HG03558 (cell line): ENCODE results near the gene OFD1.

Experiments
- ATAC-seq: cut with Tn5 transposase; IDR thresholded peaks from one replicate; pipeline ENCODE4 v1.9.1; 2021; ENCODE audit warnings: moderate number of reproducible peaks; ENCODE audit not compliant: unreplicated experiment; ENCODE audit errors: extremely low read depth

Gene OFD1, protein sequence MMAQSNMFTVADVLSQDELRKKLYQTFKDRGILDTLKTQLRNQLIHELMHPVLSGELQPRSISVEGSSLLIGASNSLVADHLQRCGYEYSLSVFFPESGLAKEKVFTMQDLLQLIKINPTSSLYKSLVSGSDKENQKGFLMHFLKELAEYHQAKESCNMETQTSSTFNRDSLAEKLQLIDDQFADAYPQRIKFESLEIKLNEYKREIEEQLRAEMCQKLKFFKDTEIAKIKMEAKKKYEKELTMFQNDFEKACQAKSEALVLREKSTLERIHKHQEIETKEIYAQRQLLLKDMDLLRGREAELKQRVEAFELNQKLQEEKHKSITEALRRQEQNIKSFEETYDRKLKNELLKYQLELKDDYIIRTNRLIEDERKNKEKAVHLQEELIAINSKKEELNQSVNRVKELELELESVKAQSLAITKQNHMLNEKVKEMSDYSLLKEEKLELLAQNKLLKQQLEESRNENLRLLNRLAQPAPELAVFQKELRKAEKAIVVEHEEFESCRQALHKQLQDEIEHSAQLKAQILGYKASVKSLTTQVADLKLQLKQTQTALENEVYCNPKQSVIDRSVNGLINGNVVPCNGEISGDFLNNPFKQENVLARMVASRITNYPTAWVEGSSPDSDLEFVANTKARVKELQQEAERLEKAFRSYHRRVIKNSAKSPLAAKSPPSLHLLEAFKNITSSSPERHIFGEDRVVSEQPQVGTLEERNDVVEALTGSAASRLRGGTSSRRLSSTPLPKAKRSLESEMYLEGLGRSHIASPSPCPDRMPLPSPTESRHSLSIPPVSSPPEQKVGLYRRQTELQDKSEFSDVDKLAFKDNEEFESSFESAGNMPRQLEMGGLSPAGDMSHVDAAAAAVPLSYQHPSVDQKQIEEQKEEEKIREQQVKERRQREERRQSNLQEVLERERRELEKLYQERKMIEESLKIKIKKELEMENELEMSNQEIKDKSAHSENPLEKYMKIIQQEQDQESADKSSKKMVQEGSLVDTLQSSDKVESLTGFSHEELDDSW

GRCh38 chrX:13734278-13735172 is at the start of gene OFD1, which contains the start of gene TRAPPC2:
OFD1 (plus strand) TSS chrX:13734748; CDS start chrX:13735072, 324 bp downstream.
TRAPPC2 (minus strand) TSS chrX:13734620; CDS start chrX:13719963, 14,657 bp downstream.
- peak; percentile 85 for ATAC-seq

DNA sequence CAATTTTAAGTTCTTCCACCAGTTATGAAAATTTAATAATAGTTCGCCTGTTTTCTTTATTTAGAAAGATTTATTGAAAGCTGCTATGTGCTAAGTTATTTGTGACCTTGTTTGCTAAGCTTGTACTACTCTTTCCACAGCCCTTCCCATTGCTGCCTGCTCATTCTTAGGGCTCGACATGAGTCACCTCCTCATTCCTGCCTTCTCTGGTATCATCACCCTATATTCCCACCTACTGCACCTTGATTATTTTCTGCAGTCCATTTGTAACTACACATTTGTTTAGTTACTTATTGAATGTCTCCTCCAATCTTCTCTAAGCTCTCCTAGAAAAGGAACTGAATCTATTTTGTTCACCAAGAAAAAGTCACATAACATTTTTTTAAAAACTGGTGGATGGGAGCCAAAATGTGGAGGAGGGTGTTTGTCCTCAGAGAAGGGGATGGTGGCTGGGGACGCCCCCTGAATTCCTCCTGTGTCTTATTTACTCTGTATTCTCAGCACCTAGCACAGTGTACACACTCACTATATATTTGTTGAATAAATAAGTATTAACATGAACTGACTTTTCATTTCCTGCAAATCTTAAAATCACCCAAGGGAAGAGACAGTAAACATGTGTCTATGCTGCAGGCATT is 49.3 kb upstream of the OFD1 start:
- ATAC-seq, result no peak

DNA sequence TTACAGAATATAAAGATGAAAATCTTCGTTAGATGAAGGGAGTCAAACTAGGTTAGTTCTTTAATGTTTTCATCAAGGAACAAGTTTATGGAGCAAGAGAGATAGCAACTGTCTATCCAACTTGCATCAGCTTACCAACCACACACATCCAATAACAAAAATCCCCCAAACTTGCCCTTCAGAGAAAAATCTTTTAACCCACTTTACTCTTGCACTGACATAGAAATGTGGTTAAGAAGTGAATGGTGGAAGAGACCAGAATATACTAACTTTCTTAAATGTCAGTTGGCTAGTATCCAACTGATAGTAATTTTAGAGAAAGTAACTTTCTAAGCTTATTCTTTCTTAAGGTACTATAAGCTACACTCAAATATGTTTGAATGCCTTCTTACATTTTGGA is 47.3 kb upstream of the OFD1 start:
- ATAC-seq, result no peak

DNA sequence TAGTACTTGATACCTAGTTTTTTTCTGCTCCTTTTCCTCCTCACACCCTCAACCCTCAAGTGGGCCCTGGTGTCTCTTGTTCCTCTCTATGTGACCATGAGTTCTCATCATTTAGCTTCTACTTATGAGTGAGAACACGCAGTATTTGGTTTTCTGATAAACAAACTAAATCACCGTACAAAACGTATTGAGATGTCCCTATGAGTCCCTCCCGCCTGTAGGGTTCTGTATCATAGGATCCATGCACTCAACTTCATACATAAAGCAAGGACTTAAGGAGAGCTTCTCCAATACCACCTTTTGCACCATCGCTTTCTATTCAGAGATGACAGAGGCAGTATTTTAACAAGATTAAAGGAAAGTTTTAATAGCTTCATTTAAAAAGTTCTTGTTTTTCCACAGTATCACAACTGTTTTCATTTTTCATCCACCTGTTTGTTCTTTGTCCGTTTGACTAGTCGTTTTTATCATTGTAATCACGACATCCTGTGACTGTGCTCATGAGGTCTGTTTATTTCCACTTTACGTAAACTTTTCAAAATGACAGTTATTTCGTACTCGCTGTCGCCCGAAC is 46.1 kb upstream of the OFD1 start:
- ATAC-seq, result no peak

- ATAC-seq, result peak; percentile 36
These were observed 45.4 kb upstream of the OFD1 start, which contains the start of gene RAB9A for GRCh38 chrX:13688958-13689740. RAB9A (plus strand) TSS chrX:13689128; CDS start chrX:13708747, 19,619 bp downstream.

DNA sequence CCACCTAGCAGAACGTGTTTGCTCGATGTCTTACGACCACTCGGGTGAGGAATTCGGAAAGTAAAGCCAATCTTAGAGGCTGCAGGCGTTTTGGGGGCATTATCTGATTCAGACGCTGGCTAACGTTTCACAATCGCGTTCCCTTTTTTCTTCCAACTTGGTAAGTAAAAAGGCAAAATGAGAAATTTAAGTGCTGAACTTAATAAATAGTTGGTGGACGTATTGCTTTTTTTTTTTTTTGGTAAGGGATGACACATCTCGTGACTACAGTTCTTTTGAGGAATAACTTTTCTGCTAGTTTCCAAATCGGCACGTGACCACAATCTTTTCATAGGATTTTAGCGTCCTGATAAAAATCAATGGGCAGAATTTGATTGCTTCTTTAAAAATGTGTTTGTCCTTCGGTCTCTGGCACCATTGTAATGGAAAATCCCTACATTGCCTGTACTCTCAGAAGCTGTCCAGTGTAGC is 44.8 kb upstream of the OFD1 start:
- no peak for ATAC-seq

DNA sequence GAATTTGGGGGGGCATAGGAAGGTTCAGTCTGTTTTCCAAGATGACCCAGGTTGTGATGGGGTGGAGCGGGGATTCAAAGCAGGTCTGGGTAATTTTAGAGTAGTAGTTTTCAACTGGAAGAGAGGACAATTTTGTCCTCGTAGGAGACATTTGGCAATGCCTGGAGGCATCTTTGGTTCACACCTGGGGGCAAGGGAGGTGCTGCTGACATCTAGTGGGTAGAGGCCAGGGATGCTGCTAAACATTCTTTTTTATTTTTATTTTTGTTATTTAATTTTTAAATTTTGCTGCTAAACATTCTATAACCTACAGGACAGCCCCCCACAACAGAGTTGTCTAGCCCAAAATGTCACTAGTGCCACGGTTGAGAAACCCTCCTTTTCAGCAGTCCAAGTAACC is 43.7 kb upstream of the OFD1 start:
- no peak for ATAC-seq

DNA sequence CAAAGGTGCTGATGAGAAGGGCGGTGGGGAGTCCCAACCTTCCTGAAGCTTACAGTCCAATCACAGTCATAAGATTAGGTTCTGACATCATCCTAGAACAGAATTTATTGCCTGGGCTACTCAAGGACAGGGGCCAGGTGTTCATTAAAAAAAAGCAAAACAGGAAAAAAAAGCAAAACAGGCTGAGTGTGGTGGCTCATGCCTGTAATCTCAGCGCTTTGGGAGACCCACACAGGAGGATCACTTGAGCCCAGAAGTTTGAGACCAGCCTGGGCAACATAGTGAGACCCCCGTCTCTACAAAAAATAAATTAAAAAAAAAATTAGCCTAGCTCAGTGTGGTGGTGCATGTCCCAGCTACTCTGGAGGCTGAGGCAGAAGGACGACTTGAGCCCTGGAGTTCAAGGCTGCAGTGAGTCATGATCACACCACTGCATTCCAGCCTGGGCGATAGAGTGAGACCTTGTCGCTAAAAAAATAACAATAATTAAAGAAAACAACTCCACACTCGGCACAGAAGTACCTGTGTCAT is 42.6 kb upstream of the OFD1 start:
- ATAC-seq, result no peak

- no peak for ATAC-seq
These were observed 41.7 kb upstream of the OFD1 start for GRCh38 chrX:13692771-13693231.

DNA sequence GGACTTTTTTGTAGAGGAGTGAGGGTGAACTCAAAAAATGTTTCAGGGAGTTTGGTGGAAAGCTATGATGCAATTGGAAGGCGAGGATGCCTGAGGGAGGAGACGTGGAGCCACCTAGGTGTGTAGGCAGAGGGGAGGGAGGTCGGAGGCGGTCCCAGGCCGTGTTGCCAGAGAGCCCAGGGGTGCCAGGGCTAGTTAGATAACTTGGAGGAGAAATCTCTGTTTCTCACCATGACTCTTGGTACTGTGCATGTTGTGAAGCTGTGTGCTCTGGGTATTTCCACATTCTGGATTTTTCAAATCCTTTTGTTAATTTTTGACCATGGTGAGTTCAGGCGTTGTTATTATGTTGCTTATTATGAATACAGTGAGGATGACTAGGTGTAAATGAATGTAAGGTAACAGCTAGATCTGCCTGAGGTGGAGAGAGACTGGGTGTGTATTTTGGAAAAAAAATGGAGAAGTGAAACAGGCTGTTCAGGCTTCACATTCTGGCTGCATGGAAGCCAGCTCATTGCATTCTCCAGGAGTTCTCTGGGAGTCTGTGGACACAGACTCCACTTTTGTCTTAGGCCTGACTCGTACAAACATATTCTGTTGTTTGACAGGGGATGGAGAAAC is 41.1 kb upstream of the OFD1 start:
- no peak for ATAC-seq

DNA sequence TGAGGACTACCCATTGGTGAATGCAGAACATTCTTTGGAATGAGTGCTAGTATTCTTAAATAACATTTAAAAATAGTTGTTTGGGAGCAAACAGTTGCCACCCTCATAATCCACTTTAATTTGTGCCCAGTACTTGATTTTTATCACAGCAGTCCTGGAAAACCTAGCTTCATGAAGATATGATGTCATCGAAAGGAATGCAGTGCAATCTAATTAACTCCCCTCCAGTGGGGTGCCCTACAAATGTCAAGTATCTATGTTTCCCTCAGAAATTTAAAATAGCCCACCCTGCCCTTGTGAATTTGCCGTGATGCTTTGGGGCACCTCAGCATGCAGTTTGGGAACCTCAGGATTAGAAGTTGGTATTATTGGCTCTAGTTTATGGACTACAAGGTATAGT is 40.2 kb upstream of the OFD1 start:
- no peak for ATAC-seq

DNA sequence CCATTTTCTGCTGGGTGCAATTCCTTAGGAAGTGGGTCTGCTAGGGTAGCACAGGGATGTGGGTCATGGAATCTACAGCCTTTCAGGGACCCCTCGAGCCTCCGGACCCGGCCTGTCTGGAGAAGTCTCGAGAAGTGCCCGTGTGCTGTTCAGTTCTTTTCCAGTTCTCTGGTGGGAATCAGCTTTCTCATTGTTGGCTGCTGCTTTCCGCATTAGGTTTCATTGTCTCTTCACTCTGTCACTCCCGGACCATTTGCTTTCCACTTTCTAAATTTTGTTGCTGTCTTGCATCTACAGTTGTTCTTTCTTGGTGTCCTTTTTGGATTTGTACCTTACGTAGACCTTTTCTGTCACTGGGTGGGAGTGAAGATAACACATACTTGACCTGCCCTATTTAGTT is 39.6 kb upstream of the OFD1 start:
- no peak for ATAC-seq

DNA sequence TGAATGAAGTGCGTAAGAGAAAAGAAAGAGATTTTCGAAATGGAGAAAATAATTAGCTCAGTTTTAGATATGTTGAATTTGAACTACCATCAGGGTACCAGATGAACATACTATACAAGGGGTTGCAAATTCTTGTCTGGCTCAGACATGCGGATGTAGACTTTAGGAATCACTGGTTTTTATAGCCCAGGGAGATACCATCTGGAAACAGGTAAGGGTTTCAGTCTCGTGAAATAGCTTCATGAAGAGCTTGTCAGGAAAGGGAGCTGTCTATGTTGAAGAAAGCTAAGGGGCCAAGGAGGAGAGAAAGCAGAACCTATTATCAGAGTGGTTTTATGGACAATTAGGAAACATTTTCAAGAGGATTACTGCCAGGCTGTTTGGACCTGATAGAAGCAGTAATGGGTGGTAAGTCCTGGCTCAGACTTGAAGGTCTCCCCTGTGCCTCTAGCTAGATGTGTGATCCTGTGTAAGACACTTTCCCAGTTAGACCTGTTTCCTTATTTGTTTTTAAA is 38.9 kb upstream of the OFD1 start:
- ATAC-seq, result no peak

- no peak for ATAC-seq
These were observed 37.1 kb upstream of the OFD1 start for GRCh38 chrX:13697455-13697854.

DNA sequence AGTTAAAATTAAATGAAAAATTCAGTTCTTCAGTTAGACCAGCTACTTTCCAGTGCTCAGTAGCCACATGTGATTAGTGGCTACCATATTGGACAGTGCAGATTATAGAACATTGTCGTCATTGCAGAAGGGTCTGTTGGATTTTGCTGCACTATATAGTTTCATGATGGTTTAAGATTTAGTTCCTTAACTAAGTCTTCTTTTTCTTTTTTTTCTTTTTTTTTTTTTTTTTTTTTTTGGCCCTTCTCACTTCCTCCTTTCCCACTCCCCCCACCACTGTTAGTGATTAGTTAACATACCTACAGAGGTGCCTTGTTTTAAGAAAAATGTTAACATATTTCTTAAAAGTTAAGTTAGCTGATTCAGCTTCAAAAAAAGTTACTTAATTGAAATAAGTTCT is 36.6 kb upstream of the OFD1 start:
- no peak for ATAC-seq

DNA sequence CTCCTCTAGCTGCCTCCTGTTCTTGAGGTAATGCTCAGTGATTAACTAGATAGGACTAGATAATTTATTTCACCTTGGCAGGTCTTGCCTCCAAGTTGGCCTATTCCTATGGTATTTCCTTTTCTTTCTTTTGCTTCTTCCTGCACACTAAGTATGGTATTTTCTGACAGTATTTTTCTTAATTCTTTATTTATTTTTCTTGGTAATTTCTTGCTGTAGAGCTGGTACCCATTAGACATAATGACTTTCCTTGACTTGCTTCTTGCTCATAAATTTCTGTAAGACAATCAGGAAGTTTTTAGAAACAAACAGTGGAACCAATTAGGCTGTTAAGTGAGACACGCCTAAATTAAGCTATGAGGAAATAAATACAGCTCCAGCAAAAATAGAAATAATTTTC is 36.1 kb upstream of the OFD1 start:
- ATAC-seq, result no peak

DNA sequence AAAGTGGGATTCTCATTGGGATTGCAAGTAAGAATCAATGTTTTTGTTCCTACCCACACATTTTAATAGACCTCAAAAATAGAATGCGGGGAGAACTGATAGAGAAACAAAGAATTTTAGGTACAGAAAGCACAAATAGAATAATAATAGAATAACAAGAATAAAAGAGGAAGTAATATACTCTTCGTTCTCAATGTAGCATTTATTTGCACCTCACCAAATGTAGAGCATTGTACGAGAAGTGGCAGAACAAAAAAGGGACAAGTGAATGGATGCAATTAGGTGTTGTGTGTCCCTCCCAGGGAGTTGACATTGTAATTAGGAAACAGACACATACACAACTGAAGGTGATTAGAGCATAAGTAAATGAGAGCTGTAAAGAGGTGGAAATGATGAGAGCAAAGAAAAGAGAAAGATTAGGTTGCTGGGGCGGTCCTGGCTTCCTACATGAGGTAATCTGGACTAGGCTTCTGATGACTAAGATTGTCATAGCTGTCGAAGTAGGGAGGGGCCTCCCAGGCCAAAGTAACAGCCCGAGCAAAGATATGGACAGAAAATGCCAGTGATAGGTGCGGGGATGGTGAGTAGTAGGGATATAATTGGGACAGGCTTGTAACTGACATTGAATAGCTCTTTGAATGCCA is 35.2 kb upstream of the OFD1 start:
- no peak for ATAC-seq
